DMS153 treated with DMSO at 0.1 percent for 48 hours (cell line): ENCODE measurements around the gene SLC39A3.

Source experiments
- DNase-seq: peaks from one replicate; lab custom pipeline; 2025; ENCODE audit not compliant: unreplicated experiment; lab: John Stamatoyannopoulos, UW

SLC39A3 gene

GRCh38 chr19:2750808-2751437 lies 11.1 kb upstream of the SLC39A3 start:
- no peak for DNase-seq

- DNase-seq, result no peak
Observed at GRCh38 chr19:2747349-2747748, 7.5 kb upstream of the SLC39A3 start.

- DNase-seq, result no peak
Observed at GRCh38 chr19:2744113-2744512, 4.3 kb upstream of the SLC39A3 start.

GRCh38 chr19:2743099-2743498 lies 3.3 kb upstream of the SLC39A3 start:
- DNase-seq, result no peak

- DNase-seq, result no peak
Observed at GRCh38 chr19:2740314-2740656, 468 bp upstream of the SLC39A3 start.

- DNase-seq, result no peak
Observed at GRCh38 chr19:2736550-2737190, 3.1 kb downstream of the SLC39A3 start.

GRCh38 chr19:2735374-2735773 lies 4.4 kb downstream of the SLC39A3 start:
- DNase-seq, result no peak

GRCh38 chr19:2734589-2735288 lies 5.1 kb downstream of the SLC39A3 start:
- no peak for DNase-seq

GRCh38 chr19:2733930-2734588 lies 5.8 kb downstream of the SLC39A3 start:
- no peak for DNase-seq

- no peak for DNase-seq
Observed at GRCh38 chr19:2732883-2733282, 6.9 kb downstream of the SLC39A3 start.

GRCh38 chr19:2732157-2732725 lies 7.6 kb downstream of the SLC39A3 start:
- no peak for DNase-seq

- DNase-seq, result no peak
Observed at GRCh38 chr19:2731181-2731995, 8.4 kb downstream of the SLC39A3 start.

- DNase-seq, result no peak
Observed at GRCh38 chr19:2729943-2730818, 9.6 kb downstream of the SLC39A3 start.

- DNase-seq, result no peak
Observed at GRCh38 chr19:2728783-2729387, 10.9 kb downstream of the SLC39A3 start.

- no peak for DNase-seq
Observed at GRCh38 chr19:2727640-2727944, 12.2 kb downstream of the SLC39A3 start.

GRCh38 chr19:2726904-2727639 lies 12.7 kb downstream of the SLC39A3 start:
- no peak for DNase-seq

GRCh38 chr19:2726160-2726855 lies 13.5 kb downstream of the SLC39A3 start:
- DNase-seq, result no peak

GRCh38 chr19:2724148-2724557 lies 15.7 kb downstream of the SLC39A3 start:
- DNase-seq, result no peak
